EL (cell line): ENCODE measurements around the gene ZNRF4.
A peak's percentile ranks its signal among the peaks of the same experiment; 100 is the strongest.

Experiments used
- DNase-seq: peaks from one replicate; pipeline ENCODE4 v3.0.0-alpha.2; 2016

ZNRF4 gene

GRCh38 chr19:5443723-5444122 lies 11.5 kb upstream of the ZNRF4 start:
- no peak for DNase-seq

DNA sequence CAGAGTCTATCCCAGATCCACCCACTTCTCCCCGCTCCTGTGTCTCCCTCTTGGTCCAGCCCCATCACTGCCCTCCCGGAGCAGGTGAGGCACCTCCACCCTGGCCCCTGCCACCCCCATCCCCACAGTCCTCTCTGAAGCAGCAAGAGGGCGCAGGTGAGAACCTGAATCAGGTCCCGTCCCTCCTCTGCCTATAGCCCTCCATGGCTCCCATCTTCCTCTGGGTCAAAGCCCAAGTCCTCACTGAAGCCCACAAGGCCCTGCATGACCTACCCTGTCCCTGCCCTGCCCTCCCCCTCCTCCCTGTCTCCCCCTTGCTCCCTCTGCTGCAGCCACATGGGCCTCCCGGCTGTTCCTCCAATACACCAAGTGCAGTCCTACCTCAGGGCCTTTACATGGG lies 10.8 kb upstream of the ZNRF4 start:
- DNase-seq, result no peak

DNA sequence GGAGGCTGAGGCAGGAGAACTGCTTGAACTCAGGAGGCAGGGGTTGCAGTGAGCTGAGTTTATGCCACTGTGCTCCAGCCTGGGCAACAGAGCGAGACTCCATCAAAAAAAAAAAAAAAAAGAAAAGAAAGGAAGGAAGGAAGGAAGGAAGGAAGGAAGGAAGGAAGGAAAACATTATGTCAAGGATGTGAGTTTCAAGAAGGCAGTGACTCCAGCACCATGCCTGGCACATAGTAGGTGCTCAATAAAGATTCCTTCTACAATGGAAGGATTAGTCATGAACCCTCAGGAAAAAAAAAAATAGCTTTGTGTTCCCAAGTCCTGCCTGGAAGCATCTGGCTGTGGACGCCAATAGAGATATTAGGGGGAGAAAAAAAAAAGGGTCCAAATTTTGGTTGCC lies 10.1 kb upstream of the ZNRF4 start:
- DNase-seq, result no peak

GRCh38 chr19:5445561-5446055 lies 9.6 kb upstream of the ZNRF4 start:
- DNase-seq, result peak; percentile 29

- peak; percentile 16 for DNase-seq
Observed at GRCh38 chr19:5447700-5448311, 7.4 kb upstream of the ZNRF4 start.

DNA sequence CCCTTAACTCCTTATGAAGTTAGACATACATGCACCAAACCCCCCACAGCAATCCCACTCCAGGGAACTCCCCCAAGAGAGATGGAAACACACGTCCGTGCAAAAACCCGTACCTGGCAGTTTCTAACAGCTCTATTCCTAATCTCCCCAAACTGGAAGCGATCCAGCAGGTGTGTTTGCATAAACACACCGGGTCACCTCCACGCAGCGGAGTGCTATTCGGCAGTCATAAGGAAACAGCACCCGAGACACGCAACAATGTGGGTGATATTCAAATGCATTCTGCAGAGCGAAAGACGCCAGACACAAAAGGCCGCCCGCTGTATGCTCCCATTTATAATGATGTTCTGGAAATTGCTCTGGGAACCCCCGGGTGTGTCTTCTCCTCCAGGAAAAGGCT lies 6.8 kb upstream of the ZNRF4 start:
- no peak for DNase-seq

GRCh38 chr19:5450482-5451126 lies 4.6 kb upstream of the ZNRF4 start:
- DNase-seq, result no peak

- no peak for DNase-seq
Observed at GRCh38 chr19:5451494-5451893, 3.7 kb upstream of the ZNRF4 start.

GRCh38 chr19:5452594-5453565 lies 2.3 kb upstream of the ZNRF4 start:
- peak; percentile 23 for DNase-seq

DNA sequence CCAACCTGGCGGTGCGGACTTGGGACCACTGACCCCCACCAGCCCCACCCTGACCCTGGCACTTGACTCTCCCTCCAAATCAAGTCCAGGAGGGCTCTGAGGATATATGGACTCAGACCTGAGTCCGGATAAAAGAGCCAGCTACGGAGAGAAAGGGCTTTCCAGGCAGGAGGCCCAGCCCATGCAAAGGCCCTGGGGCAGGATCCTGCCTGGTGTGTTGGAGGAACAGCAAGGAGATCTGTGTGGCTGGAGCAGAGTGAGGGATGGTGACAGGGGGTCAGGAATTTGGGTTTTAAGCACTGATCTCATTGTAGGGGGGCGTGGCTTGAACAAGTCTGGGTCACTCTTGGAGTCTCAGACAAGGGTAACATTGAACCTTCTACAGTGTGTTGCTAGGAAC lies 474 bp upstream of the ZNRF4 start:
- DNase-seq, result no peak

DNA sequence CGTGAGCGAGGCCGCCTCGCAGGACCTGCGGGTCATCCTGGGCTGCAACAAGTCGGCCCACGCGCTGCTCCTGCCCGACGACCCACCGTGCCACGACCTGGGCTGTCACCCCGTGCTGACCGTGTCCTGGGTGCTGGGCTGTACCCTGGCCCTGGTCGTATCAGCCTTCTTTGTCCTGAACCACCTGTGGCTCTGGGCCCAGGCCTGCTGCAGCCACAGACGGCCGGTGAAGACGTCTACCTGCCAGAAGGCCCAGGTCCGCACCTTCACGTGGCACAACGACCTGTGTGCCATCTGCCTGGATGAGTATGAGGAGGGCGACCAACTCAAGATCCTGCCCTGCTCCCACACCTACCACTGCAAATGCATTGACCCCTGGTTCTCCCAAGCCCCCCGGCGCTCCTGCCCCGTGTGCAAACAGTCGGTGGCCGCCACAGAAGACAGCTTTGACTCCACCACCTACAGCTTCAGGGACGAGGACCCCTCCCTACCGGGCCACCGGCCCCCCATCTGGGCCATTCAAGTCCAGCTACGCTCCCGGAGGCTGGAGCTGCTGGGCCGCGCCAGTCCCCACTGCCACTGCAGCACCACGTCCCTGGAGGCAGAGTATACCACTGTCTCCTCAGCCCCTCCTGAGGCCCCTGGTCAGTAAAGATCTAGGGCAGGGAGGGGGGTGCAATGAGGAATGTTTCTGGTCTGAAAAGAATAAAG lies 1.1 kb downstream of the ZNRF4 start:
- no peak for DNase-seq

- DNase-seq, result no peak
Observed at GRCh38 chr19:5456841-5457200, 1.6 kb downstream of the ZNRF4 start.

DNA sequence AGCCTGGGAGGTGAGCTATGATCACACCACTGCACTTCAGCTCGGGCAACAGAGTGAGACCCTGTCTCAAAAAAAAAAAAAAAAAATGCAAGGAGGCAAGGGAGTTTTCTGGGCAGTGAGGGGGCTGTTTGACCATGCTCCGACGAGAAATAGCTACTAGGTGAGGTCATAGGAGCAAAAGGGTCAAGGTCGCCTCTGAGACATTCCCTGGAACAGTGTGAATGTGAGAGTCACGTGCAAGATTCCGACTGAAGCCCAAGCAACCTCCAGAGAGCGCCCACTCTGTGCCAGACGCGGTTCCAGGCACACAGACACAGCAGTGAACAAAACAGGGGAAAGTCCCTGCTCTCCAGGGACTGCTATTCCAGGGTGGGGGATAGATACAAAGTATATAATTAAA lies 2.5 kb downstream of the ZNRF4 start:
- DNase-seq, result no peak

- DNase-seq, result no peak
Observed at GRCh38 chr19:5458420-5458819, 3.2 kb downstream of the ZNRF4 start.

- no peak for DNase-seq
Observed at GRCh38 chr19:5459360-5459759, 4.1 kb downstream of the ZNRF4 start.

- no peak for DNase-seq
Observed at GRCh38 chr19:5460748-5461147, 5.5 kb downstream of the ZNRF4 start.

DNA sequence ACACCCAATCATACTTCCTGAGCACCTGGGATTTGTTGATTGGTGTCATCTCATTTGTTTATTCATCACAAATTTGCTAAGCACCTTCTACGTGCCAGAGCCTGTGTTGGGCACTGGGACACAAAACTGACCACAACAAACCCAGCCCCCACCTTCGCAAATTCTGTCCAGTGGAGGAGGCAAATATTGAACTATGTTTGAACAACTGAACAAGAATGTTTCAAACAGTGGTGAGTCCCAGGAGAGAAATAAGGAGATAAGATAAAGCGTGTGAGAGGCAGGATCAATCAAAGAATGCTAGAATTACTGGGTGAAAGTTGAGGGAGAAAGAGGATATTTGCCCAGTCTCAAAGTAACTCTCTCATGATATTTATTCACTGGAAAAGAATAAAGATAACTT lies 8.7 kb downstream of the ZNRF4 start:
- no peak for DNase-seq

- no peak for DNase-seq
Observed at GRCh38 chr19:5466072-5466471, 10.9 kb downstream of the ZNRF4 start.

- DNase-seq, result no peak
Observed at GRCh38 chr19:5466814-5467291, 11.6 kb downstream of the ZNRF4 start.

GRCh38 chr19:5470264-5470671 lies 15.1 kb downstream of the ZNRF4 start:
- no peak for DNase-seq

- no peak for DNase-seq
Observed at GRCh38 chr19:5472286-5472685, 17.1 kb downstream of the ZNRF4 start.

DNA sequence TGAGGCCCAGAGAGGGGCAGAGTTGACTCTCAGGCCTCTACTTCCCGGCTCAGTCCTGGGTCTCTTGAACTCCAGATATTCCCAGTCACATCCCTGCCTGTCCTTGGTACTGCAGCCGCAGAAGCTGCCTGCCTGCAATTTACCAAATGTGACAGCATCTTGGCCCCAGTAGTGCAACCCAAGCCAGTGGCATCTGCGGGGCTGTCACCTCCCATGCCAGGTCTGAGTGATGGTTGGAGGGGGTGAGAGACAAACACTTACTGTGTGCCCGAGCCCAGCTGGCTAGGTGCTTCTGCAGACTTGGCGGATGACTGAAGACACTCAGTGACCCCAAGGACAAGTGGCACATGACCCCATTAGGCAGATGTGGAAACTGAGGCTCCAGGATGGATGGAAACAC lies 18.4 kb downstream of the ZNRF4 start:
- no peak for DNase-seq
